ENCODE results near the gene DNER.
"Not testable (repeated sequence)": the region's sequence is repeated elsewhere in the genome, so short reads cannot be mapped to it uniquely, and the experiment has no call there.

The DNER gene

GRCh38 chr2:229622495-229623355 lies 91.6 kb downstream of the DNER start:
- DNase-seq (ENCODE audit: extremely low read depth, low read depth): no peak
- no peak for TF ChIP-seq CTCF (IDR thresholded peaks at IDR 0.05; ENCODE audit: low read depth, low read length)

GRCh38 chr2:229620759-229621158 lies 93.6 kb downstream of the DNER start:
- no peak for TF ChIP-seq CTCF (IDR thresholded peaks at IDR 0.05; ENCODE audit: low read depth, low read length)
- DNase-seq (ENCODE audit: extremely low read depth, low read depth): no peak

- no peak for TF ChIP-seq CTCF (IDR thresholded peaks at IDR 0.05; ENCODE audit: low read depth, low read length)
- DNase-seq (ENCODE audit: extremely low read depth, low read depth): no peak
These were observed 94.1 kb downstream of the DNER start for GRCh38 chr2:229620289-229620688.

- DNase-seq (ENCODE audit: extremely low read depth, low read depth): no peak
- no peak for TF ChIP-seq CTCF (IDR thresholded peaks at IDR 0.05; ENCODE audit: low read depth, low read length)
These were observed 97.9 kb downstream of the DNER start for GRCh38 chr2:229616433-229616832.

- DNase-seq (ENCODE audit: extremely low read depth, low read depth): not testable (repeated sequence)
These were observed 100.3 kb downstream of the DNER start for GRCh38 chr2:229614021-229614420.

- DNase-seq (ENCODE audit: extremely low read depth, low read depth): no peak
- TF ChIP-seq CTCF (IDR thresholded peaks at IDR 0.05; ENCODE audit: low read depth, low read length): no peak
These were observed 101.9 kb downstream of the DNER start for GRCh38 chr2:229612384-229612971.

GRCh38 chr2:229611360-229611759 lies 103.0 kb downstream of the DNER start:
- no peak for DNase-seq (ENCODE audit: extremely low read depth, low read depth)
- TF ChIP-seq CTCF (IDR thresholded peaks at IDR 0.05; ENCODE audit: low read depth, low read length): no peak
